ENCODE measurements around the gene NAT9.

The NAT9 gene

DNA sequence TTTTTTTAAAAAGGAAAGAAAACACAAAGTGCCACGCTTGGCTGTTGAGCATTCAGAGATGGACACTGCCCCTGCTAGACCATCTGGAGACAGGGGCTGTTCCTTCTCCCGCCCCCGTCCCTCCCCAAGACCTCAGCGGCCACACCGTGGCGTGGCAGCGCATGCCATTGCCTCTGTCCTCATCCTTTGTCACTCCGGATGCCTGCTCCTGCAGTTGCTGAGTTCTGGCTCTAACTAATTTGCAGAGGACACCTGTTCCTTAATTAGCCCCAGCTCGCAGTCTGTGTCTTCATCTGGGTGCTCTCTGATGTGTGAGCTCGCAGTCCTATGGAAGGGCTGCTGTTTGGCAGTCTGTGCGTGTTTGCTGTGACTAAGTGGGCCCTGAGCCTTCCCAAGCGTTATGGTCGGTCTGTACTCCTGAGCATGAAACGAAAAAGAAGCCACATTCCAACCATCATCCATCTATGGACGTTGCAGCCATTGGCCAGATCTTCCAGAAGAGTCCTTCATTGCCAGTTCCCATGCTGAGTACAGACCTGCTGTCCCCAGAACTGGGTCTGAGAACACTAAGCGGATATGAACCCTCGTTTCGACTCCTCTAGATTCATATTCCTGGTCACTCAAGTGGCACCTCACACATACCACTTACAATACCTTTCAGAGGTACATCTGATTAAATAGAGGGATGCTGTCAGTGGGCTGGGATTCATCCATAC, 40.9 kb upstream of the NAT9 start:
- FAIRE-seq = no peak
- TF ChIP-seq PAX5 (IDR thresholded peaks at IDR 0.05; ENCODE audit: insufficient read depth, low read length, severe bottlenecking) (no peak), POLR2AphosphoS5 (IDR thresholded peaks at IDR 0.05; ENCODE audit: low read depth, low read length) (no peak), POLR2A (IDR thresholded peaks at IDR 0.05; ENCODE audit: low read depth, low read length) (no peak), POU2F2 (IDR thresholded peaks at IDR 0.05; ENCODE audit: low read depth, low read length) (no peak), TAF1 (IDR thresholded peaks at IDR 0.05; ENCODE audit: low read depth, low read length) (no peak), SPI1 (IDR thresholded peaks at IDR 0.05; ENCODE audit: low read depth, low read length) (no peak)
- DNase-seq (ENCODE audit: insufficient read length, low spot score) = no peak

DNA sequence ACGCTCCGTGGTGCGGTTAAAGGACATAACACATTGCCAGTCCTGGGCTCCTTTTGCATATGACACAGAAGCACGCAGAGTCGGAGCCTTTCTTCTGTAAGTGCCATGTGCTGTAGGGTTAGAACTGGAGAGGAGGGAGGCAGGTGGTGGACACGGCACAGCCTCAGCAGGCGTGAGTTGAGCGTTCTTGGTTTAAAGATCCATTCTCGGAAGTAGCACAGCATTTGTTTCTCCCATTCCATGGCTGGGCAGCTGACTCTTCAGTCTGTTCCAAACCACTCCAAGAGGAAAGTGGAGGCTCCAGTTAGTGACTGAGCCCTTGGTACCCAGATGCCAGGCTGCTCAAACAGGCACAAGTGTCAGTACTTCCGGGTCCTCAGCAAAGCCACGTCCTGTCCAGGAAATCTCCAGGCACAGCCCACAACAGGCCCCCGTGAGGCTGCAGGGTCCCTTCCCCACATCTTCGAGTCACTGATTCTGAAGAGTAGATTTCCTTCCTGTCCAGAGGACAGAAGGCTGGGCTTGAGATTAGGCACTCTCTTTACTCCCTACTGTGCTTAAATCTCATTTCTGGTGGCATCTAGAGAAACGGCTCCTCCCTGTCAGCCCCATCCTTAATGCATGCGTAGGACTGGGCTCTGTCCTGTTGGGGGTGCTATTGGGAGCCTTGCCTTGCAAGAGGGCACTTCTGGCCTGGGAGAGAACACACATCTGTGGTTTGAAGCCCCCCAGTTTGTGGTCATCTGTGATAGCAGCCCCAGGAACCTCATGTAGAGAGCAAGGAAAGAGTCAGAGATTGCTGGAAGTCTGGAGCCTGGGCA, 39.6 kb upstream of the NAT9 start:
- FAIRE-seq (no peak), DNase-seq (ENCODE audit: insufficient read length, low spot score) (no peak)
- no peak for TF ChIP-seq POU2F2 (IDR thresholded peaks at IDR 0.05; ENCODE audit: low read depth, low read length)
- no peak for TF ChIP-seq POLR2AphosphoS5 (IDR thresholded peaks at IDR 0.05; ENCODE audit: low read depth, low read length)
- no peak for TF ChIP-seq POLR2A (IDR thresholded peaks at IDR 0.05; ENCODE audit: low read depth, low read length)
- TF ChIP-seq SPI1 (IDR thresholded peaks at IDR 0.05; ENCODE audit: low read depth, low read length) = no peak
- no peak for TF ChIP-seq PAX5 (IDR thresholded peaks at IDR 0.05; ENCODE audit: insufficient read depth, low read length, severe bottlenecking)
- no peak for TF ChIP-seq TAF1 (IDR thresholded peaks at IDR 0.05; ENCODE audit: low read depth, low read length)

DNA sequence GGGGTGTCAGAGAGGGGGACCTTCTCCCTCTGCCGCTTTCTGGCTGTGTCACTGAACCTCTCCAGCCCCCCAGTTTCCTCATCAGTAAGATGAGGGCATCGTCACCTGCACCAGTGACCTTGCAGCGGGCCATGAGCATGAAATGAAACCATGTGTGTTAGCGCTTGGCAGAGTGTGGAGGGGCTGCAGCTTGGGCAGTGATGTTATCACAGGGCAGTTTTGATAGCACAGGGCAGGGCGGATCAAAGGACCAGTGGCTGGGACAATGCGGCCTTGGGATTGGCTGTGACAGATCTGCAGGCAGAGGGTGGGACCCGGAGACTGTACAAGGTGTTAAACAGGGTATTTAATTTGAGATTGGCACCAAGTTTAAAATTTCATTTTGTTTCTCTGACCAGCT, 38.9 kb upstream of the NAT9 start:
- FAIRE-seq = no peak
- no peak for DNase-seq (ENCODE audit: insufficient read length, low spot score)
- TF ChIP-seq POU2F2 (IDR thresholded peaks at IDR 0.05; ENCODE audit: low read depth, low read length) (no peak), PAX5 (IDR thresholded peaks at IDR 0.05; ENCODE audit: insufficient read depth, low read length, severe bottlenecking) (no peak), SPI1 (IDR thresholded peaks at IDR 0.05; ENCODE audit: low read depth, low read length) (no peak), POLR2A (IDR thresholded peaks at IDR 0.05; ENCODE audit: low read depth, low read length) (no peak), POLR2AphosphoS5 (IDR thresholded peaks at IDR 0.05; ENCODE audit: low read depth, low read length) (no peak)

DNA sequence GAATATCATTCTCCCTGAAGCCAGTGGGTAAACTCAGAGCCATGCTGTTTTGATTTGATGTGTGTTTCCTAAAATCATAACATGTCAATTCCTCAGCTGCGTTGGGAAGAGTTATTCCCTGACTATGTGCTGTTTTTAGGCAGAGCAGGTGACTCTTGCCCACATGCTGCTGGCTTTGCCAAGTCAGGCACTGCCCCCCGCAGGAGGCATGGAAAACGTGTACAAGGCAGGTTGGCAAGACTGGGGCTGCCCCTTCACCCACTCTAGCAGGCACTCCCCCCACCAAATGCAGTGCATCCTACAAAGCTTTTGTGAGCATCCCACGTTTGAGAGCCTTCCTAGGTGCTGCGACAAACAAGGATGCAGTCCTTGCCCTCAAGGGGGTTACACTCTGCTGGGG, 38.3 kb upstream of the NAT9 start:
- no peak for DNase-seq (ENCODE audit: insufficient read length, low spot score)
- no peak for FAIRE-seq
- TF ChIP-seq POLR2A (IDR thresholded peaks at IDR 0.05; ENCODE audit: low read depth, low read length) (no peak), PAX5 (IDR thresholded peaks at IDR 0.05; ENCODE audit: insufficient read depth, low read length, severe bottlenecking) (no peak), POU2F2 (IDR thresholded peaks at IDR 0.05; ENCODE audit: low read depth, low read length) (no peak), TAF1 (IDR thresholded peaks at IDR 0.05; ENCODE audit: low read depth, low read length) (no peak), SPI1 (IDR thresholded peaks at IDR 0.05; ENCODE audit: low read depth, low read length) (no peak), POLR2AphosphoS5 (IDR thresholded peaks at IDR 0.05; ENCODE audit: low read depth, low read length) (no peak)

DNA sequence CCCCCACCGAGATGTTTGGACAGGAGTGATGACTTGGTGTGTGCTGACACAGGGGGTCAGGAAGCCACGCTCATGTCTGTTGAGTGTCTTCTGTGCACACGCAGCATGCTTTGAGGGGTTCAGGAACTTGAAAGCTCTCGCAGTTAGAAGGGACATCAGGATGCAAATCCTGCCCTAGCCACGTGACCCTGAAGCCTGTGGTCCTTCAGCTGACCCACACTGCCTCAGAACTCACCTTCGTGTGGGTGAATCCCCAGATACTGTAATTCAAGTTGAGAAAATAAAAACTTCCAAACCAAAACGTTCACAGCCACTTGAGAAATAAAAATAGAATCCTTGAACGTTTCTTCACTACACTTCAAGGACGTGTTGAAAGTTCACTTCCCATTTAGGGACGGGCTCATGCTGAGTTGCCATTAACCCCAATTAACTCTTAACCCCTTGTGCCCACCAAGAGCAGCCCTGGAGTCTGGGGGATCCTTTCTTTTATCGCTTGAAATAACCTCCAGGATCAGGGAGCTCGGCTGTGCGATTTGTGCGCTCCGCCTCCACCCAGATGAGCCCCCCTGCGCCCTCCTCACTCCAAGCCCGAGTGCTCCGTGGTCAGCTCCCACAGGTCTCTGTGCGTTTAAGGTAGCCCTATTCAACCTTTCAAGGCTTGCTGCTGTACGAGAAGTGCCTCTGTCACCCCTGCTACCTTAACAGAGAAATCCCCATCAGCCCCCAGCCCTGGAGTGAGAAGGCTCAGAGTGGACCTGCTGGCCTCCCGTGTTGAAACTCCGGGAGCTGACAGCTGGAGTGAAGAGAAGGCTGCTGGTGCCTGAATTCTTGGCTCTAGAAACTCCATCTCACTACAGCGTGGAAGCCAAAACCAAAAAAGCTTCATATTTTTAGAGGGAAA, 36.2 kb upstream of the NAT9 start:
- FAIRE-seq = no peak
- TF ChIP-seq POLR2AphosphoS5 (IDR thresholded peaks at IDR 0.05; ENCODE audit: low read depth, low read length) (no peak), PAX5 (IDR thresholded peaks at IDR 0.05; ENCODE audit: insufficient read depth, low read length, severe bottlenecking) (no peak), TAF1 (IDR thresholded peaks at IDR 0.05; ENCODE audit: low read depth, low read length) (no peak), SPI1 (IDR thresholded peaks at IDR 0.05; ENCODE audit: low read depth, low read length) (no peak), POLR2A (IDR thresholded peaks at IDR 0.05; ENCODE audit: low read depth, low read length) (no peak), POU2F2 (IDR thresholded peaks at IDR 0.05; ENCODE audit: low read depth, low read length) (no peak)
- no peak for DNase-seq (ENCODE audit: insufficient read length, low spot score)

DNA sequence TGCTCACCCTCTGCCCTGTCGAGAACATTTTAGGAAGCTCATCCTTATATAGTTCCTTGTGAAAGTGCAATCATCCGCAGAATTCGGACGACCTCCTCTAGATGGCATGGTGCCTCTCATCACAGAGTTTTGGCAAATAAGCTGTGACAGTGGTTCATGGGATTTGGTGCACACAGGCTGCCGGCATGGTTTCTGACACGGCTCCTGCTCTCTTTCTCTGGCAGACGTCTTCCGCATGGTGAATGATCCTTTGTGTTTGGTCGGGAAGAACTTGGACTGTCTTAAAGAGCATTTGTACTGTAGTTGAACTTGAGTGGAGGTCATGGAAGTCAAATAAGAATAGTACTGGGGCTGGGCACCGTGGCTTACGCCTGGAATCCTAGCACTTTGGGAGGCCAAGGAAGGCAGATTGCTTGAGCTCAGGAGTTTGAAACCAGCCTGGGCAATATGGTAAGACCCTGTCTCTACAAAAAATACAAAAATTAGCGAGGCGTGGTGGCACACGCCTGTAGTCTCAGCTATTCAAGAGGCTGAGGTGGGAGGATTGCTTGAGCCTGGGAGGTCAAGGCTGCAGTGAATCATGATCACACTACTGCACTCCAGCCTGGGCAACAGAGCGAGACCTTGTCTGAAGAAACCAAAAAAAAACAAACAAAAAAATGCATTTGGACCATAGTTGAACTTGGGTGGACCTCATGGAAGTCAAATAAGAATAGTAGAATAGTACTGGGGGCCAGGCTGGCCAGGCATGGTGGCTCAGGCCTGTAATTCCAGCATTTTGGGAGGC, 34.7 kb upstream of the NAT9 start:
- no peak for FAIRE-seq
- DNase-seq (ENCODE audit: insufficient read length, low spot score) = no peak
- TF ChIP-seq POLR2A (IDR thresholded peaks at IDR 0.05; ENCODE audit: low read depth, low read length) (no peak), PAX5 (IDR thresholded peaks at IDR 0.05; ENCODE audit: insufficient read depth, low read length, severe bottlenecking) (no peak), SPI1 (IDR thresholded peaks at IDR 0.05; ENCODE audit: low read depth, low read length) (no peak), POU2F2 (IDR thresholded peaks at IDR 0.05; ENCODE audit: low read depth, low read length) (no peak), POLR2AphosphoS5 (IDR thresholded peaks at IDR 0.05; ENCODE audit: low read depth, low read length) (no peak), TAF1 (IDR thresholded peaks at IDR 0.05; ENCODE audit: low read depth, low read length) (no peak)

DNA sequence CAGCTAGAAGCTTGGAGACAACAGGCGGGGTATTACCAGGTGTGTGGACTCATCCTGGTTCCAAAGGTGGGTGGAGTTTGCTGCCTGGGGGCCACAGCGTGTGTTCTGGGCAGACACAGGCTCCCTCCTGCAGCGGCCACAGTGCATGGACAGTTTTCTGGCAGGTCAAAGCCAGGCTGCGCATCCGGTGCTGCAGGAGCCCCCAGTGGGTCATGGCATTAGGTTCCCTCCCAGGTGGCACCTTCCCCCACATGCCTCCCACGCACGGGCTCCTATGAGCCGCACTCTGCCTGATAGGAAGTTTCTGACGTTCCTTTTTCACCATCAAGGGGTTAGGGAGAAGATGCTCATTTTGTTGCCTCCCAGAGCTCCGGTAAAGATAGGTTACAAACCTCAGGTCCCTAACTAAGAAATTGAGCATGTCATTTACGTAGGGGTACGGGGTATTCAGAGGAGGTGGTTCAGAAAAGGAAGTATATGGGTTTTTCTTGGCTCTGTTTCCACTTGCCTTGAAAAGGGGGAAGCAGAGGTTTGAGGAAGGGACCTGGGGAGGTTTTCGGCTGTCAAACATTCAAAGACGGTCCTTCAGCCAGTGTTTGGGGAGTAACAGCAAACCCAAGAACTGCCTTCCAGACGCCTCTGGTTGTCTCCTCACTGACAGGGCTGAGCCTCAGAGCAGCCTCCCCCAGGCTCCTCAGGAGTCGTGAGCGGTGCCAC, 32.7 kb upstream of the NAT9 start:
- FAIRE-seq = no peak
- TF ChIP-seq POLR2AphosphoS5 (IDR thresholded peaks at IDR 0.05; ENCODE audit: low read depth, low read length) (no peak), PAX5 (IDR thresholded peaks at IDR 0.05; ENCODE audit: insufficient read depth, low read length, severe bottlenecking) (no peak), SPI1 (IDR thresholded peaks at IDR 0.05; ENCODE audit: low read depth, low read length) (no peak), TAF1 (IDR thresholded peaks at IDR 0.05; ENCODE audit: low read depth, low read length) (no peak), POLR2A (IDR thresholded peaks at IDR 0.05; ENCODE audit: low read depth, low read length) (no peak), POU2F2 (IDR thresholded peaks at IDR 0.05; ENCODE audit: low read depth, low read length) (no peak)

DNA sequence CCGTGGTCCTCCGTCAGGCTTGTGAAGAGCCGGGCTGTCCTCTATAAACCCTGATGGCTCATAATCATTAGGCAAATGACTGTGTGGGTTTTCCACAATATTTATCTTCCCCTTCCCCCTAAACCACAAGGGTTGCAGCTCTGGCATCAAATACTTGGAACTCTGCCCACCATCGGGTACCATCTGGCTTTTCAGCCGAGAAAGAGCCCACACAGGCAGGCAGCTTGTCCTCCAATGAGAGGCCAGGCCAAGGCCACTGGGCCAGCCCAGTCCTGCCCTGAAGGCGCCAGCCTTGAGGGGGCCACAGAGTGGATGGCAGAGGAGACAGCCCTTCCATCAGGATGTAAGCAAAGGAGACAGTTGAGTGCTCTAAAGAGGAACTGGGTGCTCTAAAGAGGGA, 31.8 kb upstream of the NAT9 start:
- FAIRE-seq = no peak
- TF ChIP-seq POLR2A (IDR thresholded peaks at IDR 0.05; ENCODE audit: low read depth, low read length) (no peak), POU2F2 (IDR thresholded peaks at IDR 0.05; ENCODE audit: low read depth, low read length) (no peak), PAX5 (IDR thresholded peaks at IDR 0.05; ENCODE audit: insufficient read depth, low read length, severe bottlenecking) (no peak), POLR2AphosphoS5 (IDR thresholded peaks at IDR 0.05; ENCODE audit: low read depth, low read length) (no peak), SPI1 (IDR thresholded peaks at IDR 0.05; ENCODE audit: low read depth, low read length) (no peak), TAF1 (IDR thresholded peaks at IDR 0.05; ENCODE audit: low read depth, low read length) (no peak)
- no peak for DNase-seq (ENCODE audit: insufficient read length, low spot score)

More for the DNA sequence above, 32.7 kb upstream of the NAT9 start:
- no peak for DNase-seq (ENCODE audit: insufficient read length, low spot score)

Measured in GM12891 (cell line).